Stimulated activated CD4-positive, alpha-beta T cell treated with anti-CD3 and anti-CD28 coated beads, Interleukin-12 subunit alpha, Interleukin-12 subunit beta, amount 100 ng/mL, for 48 hours (primary cell): ENCODE results near the gene MICA.
A peak's percentile ranks its signal among the peaks of the same experiment; 100 is the strongest.
"Not testable (repeated sequence)": the region's sequence is repeated elsewhere in the genome, so short reads cannot be mapped to it uniquely, and the experiment has no call there.

Experiments used
- DNase-seq, 3 donors: peaks; one replicate each; pipeline ENCODE4 v3.0.0-alpha.2; 2020; ENCODE audit warnings: low read depth in 2 of 3, low spot score in 1 of 3

The MICA gene

GRCh38 chr6:31407699-31408098 lies 4.3 kb downstream of the MICA start:
- no peak for DNase-seq

- no peak for DNase-seq
Measured at GRCh38 chr6:31412506-31412905, 9.1 kb downstream of the MICA start.

GRCh38 chr6:31414148-31414770 lies 10.9 kb downstream of the MICA start:
- not testable (repeated sequence) for DNase-seq

- DNase-seq, result no peak
Measured at GRCh38 chr6:31414771-31415265, 11.4 kb downstream of the MICA start.

- DNase-seq, result no peak
Measured at GRCh38 chr6:31416394-31417014, 13.1 kb downstream of the MICA start.

GRCh38 chr6:31418251-31418650 lies 14.9 kb downstream of the MICA start:
- DNase-seq, result no peak

GRCh38 chr6:31419842-31420241 lies 16.4 kb downstream of the MICA start:
- no peak for DNase-seq

GRCh38 chr6:31420546-31420945 lies 17.2 kb downstream of the MICA start:
- DNase-seq, result no peak

GRCh38 chr6:31422587-31422986 lies 19.2 kb downstream of the MICA start:
- no peak for DNase-seq

GRCh38 chr6:31423550-31423949 lies 20.2 kb downstream of the MICA start:
- DNase-seq, result no peak

GRCh38 chr6:31426395-31427354 lies 23.3 kb downstream of the MICA start:
- no peak for DNase-seq

GRCh38 chr6:31430449-31430848 lies 27.1 kb downstream of the MICA start:
- DNase-seq, result no peak

GRCh38 chr6:31435051-31435450 lies 31.7 kb downstream of the MICA start:
- DNase-seq, result not testable (repeated sequence)

- DNase-seq, result no peak
Measured at GRCh38 chr6:31438222-31438621, 34.8 kb downstream of the MICA start.

GRCh38 chr6:31438677-31439076 lies 35.3 kb downstream of the MICA start:
- DNase-seq, result no peak

GRCh38 chr6:31441365-31442267 lies 38.2 kb downstream of the MICA start:
- peak in 2 of 3 donors; percentile 65 to 84 for DNase-seq

- no peak for DNase-seq
Measured at GRCh38 chr6:31446481-31446880, 43.1 kb downstream of the MICA start.

GRCh38 chr6:31446999-31447789 lies 43.8 kb downstream of the MICA start:
- not testable (repeated sequence) for DNase-seq

GRCh38 chr6:31450751-31451150 lies 47.4 kb downstream of the MICA start:
- DNase-seq, result no peak

GRCh38 chr6:31452859-31453258 lies 49.5 kb downstream of the MICA start:
- no peak for DNase-seq
